GM21528 (cell line): ENCODE results near the gene VWA3B.
"Not testable (repeated sequence)": the region's sequence is repeated elsewhere in the genome, so short reads cannot be mapped to it uniquely, and the experiment has no call there.

Experiments
- ATAC-seq: cut with Tn5 transposase; IDR thresholded peaks from one replicate; pipeline ENCODE4 v1.9.1; 2021; ENCODE audit warnings: mild to moderate bottlenecking, moderate library complexity; ENCODE audit not compliant: unreplicated experiment, low FRiP score

Gene VWA3B

DNA sequence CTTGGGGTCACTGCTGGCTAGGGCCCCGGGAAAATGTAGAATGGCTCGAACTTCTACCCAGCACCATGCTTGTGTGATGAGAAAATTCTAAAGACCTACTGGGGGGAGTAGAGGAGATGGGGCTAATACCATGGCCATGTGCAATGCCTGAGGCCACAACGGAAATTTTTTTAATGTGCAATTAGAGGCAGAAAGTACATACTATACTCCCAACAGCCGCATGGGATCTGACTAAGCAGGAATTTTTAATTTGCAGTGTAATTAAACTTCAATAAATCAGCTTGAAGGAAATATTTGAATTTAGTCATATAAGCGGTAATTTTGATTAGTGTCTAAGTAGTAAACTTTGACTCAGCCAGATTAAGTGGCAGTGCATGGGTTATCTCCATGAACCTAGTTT, 206.1 kb downstream of the VWA3B start:
- no peak for ATAC-seq

DNA sequence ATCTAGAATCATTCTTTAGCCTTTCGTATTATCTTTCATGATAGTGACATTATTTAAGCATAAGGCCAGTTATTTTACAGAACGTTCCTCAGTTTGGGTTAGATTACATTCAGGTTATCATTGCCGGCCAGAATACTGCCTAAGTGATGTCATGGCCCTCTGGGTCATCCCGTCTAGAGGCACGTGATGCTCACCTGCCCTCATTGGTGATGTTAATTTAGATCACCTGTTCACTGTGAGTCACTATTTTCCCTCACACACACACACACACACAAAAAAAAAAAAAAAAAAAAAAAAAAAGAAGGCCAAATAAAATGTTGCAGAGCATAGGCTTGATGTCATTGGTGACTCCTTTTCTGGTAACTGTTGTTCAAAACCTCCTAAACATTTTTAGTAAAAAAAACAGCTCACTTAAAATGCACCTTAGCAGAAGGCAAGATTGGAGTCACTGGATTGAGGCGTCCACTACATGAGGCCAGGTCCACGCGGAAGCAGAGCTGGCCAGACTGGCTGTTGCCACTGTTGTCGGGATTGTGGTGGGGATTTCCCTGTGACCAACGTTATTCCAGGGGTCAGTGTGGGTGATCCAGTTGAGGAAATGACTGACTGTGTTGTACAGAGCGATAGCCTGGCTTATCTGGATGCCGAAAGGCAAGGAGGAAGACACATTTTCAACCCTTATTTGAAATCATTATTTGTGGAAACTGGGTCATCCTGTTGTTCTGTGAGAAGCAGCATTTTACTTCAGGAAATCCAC, 207.1 kb downstream of the VWA3B start:
- ATAC-seq, result no peak

DNA sequence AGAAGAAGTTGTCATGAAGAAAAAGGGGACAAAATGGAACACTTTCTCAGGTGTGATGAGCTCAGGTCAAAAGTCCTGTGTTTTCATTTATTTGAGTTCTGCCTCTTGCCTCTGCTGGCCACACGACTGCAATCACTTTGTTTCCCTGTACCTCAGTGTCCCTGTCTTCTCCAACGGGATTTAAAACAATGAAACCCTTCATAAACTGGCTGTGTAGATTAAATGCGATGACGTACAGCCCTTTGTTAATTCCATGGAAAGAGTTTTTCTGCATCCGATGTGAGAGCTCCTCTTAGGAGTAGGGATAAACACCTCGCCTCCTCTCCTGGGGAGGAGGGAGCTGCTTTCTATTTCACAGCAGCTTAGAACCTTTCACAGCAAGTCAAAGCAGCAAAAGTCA, 207.7 kb downstream of the VWA3B start:
- no peak for ATAC-seq

DNA sequence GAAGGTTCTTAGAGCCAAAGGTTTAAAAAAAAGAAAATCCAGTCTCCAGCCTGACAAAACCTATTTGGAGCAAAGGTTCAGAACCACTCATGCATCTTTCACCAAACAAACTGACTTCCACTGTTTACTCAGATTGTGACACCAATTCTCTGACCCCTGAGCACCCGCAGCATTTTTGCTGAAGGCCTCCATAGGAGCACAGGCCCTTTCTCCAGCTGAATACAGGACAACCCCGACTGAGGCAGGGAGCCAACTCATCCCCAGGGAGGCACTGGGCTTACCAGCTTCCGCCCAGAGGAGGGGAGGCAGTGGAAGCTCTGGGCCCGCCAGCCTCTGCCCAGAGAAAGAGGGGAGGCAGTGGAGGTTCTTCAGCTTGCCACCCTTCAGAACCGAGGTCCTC, 208.3 kb downstream of the VWA3B start:
- no peak for ATAC-seq

DNA sequence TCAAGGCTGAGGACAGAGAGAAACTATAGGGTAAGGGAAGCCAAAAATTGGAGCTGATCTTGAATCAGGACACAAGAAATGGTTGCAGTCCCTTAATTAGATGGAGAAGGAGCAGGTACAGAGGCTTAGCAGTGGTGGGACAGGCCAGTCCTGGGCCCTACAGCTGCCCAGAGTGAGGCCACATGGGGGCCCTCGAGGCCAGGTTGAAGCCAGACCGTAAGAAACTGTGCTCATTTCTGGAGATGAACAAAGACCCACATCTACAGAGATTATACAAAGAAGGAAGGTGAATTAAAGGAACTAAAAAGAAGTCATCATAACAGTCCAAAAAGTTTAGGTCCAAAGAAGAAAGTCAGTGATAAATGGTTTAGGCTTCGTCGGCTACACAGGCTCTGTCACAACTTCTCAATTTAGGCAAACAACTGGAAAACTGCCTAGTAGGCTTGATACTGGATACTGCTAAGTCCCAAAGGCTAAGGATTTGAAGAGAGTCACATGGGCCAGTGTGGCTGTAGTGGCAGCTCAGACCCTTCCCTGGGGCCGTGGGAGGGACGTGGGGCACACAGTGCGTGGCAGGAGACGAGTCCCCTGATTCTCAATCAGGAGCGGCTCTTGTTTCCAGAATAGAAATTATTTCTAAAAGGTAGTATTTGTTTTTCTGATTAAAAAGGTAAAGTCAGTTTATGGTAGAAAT, 208.9 kb downstream of the VWA3B start:
- no peak for ATAC-seq

DNA sequence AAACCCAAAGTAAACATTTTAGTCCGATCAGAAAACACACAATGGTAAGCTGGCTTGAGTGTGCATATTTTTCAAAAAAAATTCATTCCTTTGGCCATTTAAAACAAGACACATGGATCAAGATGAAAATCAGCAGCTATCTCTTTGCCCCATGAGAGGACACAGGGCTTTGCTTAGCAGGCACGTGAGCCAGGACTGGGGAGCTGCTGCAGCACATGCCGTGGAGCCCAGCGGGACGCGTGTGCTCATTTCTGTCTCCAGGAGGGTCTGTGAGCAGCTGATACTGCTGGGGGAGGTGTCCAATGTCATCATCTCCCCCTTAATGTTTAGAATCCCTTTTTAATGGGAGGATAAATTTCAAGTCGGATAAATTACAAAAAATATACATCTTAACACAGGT, 209.5 kb downstream of the VWA3B start:
- ATAC-seq, result no peak

DNA sequence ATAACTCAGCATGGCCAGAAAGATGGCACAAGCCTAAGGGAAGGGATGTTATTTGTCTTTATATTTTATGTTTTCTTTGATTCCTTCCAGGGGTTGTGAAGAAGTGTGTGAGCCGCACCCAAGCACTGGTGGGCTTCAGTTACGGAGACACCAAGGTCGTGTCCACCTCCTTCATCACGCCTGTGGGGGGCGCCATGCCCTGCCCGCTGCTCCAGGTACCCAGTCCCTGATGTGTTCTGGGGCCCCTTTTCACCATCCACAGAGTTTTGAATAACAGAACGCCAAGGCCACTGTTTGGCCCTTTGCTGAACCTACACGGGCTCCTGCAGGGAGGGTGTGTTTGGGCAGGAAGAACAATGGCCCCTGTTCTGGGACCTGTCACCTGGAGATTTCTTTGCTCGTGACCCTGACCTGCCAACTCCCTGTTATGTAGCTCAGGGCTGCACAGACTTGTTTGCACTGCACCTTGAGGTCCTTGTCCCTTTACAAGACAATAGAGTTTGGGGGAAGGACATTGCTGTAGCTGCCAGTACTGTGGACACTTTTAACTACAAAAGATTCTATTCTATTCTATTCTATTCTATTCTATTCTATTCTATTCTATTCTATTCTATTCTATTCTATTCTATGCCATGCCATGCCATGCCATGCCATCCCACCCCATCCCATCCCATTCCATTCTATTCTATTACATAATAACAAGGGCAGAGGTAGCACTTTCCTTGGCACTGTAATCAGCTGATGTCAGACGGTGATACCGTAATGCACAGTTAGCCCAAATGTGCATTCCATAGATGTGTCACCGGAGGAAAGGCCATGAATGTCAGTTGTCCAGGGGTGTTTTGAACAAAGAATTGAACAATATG, 211.1 kb downstream of the VWA3B start:
- no peak for ATAC-seq

DNA sequence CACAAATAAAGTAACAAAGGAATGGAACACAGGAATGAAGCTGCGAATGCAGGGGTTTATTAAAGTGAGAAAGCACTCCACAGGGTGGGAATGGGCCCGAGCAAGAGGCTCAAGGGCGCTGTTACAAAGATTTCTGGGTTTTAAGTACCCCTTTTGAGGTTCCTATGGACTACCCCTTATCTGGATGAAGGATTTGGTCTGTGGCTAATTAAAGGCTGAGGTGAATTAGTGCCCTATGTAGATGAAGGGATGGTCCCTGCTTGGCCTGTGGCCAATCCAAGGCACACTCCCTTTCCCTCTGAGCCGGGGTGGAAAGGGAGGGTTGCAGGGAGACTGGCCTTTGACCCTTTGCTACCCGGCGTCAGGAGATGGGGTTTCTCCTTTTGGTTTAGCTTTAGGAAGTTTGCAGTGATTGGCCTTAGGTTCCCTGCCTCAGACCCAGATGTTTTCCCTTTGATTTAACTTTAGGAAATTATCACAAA, 211.8 kb downstream of the VWA3B start:
- no peak for ATAC-seq

DNA sequence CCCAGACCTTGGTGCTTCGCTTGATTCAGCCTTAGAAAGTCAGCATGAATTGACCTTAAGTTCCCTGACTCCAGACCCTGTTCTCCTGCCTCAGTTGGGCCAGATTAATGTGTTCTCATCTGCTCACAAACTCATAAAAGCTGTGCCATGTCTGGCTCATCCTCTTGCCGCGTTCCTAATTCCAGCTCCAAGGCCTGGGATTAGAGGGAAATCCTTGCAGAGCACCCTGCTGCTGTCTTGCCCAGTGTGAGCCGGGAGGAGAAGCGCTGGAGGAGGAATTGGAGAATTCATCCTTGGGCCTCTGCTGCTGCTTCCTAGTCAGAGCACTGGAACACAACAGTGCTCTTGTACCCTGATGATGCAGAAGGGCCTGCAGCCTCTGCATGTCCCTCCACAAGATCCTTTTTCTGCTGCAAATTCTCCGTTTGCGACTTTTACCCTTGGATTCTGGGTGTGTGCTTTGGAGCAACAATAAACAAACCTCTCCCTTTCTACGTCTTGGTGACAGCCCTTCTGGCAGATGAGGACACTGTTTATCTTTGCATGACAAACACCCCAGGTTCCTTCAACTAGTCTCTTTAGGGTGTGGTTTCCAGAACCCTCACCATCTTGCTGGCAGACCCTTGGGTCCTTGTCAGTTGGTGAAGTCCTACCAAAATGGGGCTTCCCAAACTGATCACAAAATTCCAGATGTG, 212.4 kb downstream of the VWA3B start:
- no peak for ATAC-seq

DNA sequence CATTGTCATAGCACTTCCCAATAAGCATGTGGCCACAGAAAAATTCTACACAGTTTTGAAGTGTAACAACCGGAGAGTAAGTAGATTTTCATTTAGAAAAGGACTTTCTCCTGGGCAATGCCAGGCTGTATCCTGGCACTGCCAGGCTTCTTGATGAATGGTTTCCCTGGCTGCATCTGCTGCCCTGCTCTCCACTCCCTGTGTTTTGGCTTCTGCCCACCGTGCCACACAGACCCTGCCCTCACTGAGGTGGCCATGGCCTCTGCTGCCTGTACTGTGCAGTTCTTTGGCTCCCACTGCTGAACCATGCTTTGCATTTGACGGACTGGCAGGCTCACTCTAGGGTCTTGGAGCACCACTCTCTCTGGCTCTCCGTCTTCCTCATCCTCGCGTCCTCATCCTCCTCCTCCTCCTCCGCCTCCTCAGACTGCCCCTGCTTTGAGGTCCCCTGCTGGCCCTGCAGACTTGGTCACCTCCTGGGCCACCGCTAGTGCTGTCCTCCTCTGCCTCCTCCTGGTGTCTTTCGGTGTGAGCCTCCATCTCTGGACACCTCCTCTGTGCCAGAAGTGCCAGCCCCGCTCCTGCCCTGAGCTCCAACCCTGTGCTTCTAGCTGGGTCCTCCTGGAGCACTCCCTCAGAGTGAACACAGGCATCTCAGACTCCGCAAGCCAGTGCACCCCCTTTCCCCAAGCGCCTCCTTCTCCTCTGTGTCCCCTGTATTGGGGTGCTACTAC, 213.3 kb downstream of the VWA3B start:
- ATAC-seq, result no peak

DNA sequence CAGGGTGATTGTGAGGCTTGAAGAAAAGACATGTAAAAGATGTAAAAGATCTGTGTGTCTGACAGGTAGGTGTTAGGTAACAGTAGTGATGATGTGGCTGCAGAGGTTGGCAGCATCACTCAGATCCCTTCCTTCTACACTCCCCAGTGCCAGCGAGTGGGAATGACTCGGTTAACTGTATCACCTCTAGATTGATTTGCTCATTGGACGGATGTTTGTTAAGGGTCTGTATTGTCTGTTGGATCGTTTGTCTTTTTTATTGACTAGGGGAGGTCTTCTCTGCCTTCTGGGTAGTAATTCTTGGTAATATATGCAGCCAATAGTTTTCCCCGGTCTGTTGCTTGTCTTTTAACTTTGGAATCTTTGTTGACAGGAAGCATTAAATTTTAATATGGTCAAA, 214.5 kb downstream of the VWA3B start:
- no peak for ATAC-seq

DNA sequence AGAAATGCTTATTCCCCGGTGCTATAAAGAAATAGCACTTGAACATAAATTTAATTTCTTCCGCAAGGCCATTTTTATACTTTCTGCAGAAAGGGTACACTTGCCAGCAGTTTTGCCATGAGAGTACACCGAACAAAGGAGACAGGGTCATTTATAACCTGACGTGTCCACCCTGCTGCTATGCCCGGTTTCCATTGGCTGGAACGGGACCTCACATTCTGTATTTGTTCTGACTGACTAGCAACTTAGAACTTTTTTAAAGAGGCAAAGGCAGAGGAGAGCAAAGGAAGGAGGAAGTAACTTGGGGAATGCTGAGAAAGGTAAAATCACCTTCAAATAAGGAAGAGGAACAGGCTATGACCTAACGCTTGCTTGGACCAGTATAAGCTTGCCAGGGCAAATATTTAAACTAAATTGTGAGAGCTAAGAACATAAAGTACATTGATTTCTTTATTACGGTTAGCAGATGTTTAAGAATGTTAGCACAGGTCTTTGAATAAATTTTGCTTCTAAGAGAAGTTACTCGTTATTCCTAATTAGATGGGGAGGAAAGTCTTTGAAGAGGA, 220.2 kb downstream of the VWA3B start:
- not testable (repeated sequence) for ATAC-seq

DNA sequence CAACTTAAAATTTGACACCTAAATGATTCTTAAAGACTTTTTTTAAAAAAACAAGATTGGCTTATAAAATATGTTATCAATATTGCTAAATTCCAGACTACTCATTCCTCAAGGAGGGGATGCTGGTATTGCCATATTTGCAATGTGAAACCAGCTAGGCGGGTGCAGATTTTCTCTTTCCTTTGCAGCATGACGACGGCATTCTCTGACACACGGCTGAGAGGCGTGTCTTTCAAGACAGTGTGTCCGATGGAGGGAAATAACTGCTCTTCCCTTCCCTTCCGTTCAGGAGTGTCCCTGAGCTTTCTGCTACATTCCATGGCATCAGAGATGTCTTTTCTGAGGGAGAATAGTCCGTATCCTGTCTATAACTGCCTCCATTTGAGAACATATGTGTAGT, 221.1 kb downstream of the VWA3B start:
- no peak for ATAC-seq

DNA sequence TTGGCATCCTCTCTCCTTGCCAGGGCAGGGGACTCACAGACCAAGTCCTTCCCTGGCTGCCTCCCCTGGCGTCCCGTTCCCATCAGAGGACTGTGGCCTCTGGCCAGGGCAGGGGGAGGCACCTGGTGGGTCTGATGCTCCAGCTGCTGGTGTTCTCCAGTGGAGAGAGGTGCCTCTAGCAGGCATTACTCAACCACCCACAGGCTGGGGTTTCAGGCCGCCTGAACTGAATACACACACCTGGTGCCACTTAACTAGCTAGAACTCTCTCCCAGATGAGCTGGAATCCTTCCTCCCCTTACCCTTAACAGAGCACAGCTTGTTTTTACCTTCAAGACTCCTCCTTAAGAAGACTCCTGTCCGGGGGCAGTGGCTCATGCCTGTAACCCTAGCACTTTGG, 221.6 kb downstream of the VWA3B start:
- ATAC-seq, result no peak

DNA sequence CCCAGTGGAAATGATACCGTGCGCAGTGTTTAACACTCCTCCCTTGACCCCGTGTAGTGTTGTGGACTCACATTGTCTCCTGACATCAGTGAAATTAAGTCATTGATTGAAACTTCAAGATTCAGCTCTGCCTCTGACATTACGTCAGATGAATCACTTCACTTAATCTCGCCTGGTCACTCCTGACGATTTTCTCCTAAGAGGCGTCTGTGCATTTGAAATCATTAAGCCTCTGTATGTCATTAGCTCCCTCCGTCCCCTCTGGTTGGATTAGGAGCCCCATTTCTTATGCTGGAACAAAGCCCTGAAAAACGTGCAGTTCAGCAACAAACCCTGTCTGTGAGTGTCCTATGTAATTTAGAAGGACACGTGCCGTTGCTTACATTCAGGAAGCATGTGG, 222.6 kb downstream of the VWA3B start:
- ATAC-seq, result no peak

DNA sequence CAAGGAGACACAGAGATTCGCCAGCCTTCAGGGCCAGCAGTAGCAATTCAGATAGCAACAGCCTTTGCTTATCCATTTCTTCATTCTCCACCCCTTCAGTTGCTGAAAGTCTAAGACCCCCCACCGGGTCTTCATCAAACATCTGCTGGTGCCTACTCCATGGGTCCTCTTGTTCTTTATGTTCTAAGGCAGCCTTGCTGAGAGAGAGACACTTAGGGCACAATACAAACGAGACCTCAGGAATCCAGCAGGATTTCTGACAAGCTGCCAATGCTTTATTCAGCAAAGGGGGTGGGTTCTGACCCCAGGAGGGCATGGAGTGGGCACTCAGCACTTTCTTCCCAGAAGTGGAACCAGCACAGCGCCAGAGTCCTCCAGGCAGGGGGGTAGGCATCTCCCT, 223.0 kb downstream of the VWA3B start:
- ATAC-seq, result no peak

DNA sequence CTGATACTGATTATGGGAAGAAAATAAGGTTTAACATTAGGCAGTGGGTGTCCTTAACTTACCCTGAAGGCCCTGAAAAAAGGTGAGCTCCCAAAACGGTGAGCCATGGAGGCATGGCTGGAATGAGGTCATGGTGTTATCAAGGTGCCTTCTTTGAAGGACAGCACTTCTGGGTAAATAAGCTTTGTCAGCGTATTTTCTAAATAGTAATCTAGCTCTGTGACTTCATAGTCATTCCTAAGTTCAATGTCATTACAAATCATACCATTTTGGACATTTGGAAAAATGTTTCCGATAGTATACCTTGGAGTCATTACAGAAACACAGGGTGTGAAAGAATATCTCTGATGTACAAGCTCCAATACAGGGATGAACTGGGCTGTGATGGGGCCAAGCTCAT, 224.1 kb downstream of the VWA3B start:
- ATAC-seq, result no peak

DNA sequence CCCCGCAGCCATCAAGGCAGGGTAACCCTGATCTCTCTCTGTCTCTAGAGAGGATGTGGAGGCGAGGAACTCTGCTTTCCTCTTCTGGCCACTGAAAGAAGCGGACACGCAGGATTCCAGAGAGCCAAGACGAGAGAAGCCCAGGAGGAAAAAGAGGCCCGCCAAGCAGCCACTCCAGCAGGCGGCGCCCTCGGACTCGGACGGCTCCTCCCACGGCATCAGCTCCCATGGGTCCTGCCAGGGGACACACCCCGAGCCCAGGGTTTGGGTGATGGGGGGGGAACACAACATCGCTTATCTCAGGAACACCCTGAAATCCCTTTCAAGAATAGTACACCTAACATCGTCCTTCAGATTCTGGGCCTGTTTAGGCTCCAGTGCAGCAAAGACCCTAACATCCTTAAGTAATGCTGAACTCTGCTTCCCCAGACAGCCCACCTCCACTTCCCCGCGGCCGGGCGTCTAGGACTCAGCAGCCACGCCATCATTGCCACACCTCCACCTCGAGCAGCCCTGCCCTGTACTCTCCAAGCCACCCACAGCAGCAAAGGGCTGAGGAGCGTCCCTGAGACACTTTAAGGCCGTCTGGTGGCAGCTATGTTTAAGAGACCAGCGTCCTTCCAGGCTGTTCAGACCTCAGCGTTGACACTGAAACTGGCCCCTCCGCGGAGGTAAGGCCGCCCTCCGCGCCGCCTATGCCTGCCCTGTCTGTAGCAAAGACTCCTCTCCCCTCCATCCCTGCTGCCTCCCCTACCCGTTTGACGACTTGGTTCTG, 225.0 kb downstream of the VWA3B start:
- no peak for ATAC-seq
